ENCODE results near the gene PRDM8.

The PRDM8 gene

DNA sequence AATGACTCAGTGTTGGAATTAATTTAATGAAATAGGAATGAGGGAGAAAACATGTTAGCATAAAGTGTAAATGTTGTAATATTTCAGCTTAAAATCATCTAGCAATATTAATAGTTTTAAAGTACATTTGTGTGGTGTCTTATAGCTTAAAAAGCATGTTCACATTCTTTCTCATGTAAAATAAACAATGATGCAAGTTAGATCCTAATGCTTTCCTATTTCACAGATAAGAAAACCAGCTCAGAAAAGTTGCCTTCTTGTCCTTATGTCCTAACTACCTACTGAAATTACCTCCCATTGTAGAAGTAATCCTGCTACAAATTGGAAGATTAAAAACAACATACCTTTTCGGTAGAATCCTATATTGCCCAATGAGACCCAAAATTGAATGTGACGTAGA, 40.9 kb upstream of the PRDM8 start:
- Histone ChIP-seq H3K4me1 (ENCODE audit: low read length) (no peaks in the 10 kb centered on the region), H3K4me3 (ENCODE audit: low read length) (no peak overlapping the region), H3K9ac (ENCODE audit: low read length) (no peak overlapping the region), H3K79me2 (ENCODE audit: low read length) (no peaks in the 10 kb centered on the region), H2AFZ (ENCODE audit: low read length) (no peak overlapping the region), H3F3A (ENCODE audit: insufficient read depth, low read length) (no peaks in the 10 kb centered on the region), H3K4me2 (ENCODE audit: low read depth, low read length) (no peak overlapping the region), H3K9me3 (replicated peaks; ENCODE audit: insufficient read depth, low read length) (no peaks in the 10 kb centered on the region), H3K36me3 (replicated peaks; ENCODE audit: insufficient read depth, low read length) (no peaks in the 10 kb centered on the region), H3K27ac (ENCODE audit: low read length) (no peak overlapping the region), H4K20me1 (ENCODE audit: insufficient read depth, low read length) (no peaks in the 10 kb centered on the region), H3K27me3 (replicated peaks; ENCODE audit: insufficient read depth, low read length) (no peaks in the 10 kb centered on the region), H3K9me2 (replicated peaks; ENCODE audit: insufficient read depth, low read length) (no peaks in the 10 kb centered on the region)
- DNase-seq = no peak
- TF ChIP-seq EZH2 (optimal IDR thresholded peaks at IDR 0.05; ENCODE audit: low read depth, low read length) = no peak
- TF ChIP-seq EZH2phosphoT487 (IDR thresholded peaks at IDR 0.05; ENCODE audit: low read length) = no peak
- TF ChIP-seq, protein P1, sequence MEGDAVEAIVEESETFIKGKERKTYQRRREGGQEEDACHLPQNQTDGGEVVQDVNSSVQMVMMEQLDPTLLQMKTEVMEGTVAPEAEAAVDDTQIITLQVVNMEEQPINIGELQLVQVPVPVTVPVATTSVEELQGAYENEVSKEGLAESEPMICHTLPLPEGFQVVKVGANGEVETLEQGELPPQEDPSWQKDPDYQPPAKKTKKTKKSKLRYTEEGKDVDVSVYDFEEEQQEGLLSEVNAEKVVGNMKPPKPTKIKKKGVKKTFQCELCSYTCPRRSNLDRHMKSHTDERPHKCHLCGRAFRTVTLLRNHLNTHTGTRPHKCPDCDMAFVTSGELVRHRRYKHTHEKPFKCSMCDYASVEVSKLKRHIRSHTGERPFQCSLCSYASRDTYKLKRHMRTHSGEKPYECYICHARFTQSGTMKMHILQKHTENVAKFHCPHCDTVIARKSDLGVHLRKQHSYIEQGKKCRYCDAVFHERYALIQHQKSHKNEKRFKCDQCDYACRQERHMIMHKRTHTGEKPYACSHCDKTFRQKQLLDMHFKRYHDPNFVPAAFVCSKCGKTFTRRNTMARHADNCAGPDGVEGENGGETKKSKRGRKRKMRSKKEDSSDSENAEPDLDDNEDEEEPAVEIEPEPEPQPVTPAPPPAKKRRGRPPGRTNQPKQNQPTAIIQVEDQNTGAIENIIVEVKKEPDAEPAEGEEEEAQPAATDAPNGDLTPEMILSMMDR (IDR thresholded peaks at IDR 0.05; ENCODE audit: low read length) = no peak

DNA sequence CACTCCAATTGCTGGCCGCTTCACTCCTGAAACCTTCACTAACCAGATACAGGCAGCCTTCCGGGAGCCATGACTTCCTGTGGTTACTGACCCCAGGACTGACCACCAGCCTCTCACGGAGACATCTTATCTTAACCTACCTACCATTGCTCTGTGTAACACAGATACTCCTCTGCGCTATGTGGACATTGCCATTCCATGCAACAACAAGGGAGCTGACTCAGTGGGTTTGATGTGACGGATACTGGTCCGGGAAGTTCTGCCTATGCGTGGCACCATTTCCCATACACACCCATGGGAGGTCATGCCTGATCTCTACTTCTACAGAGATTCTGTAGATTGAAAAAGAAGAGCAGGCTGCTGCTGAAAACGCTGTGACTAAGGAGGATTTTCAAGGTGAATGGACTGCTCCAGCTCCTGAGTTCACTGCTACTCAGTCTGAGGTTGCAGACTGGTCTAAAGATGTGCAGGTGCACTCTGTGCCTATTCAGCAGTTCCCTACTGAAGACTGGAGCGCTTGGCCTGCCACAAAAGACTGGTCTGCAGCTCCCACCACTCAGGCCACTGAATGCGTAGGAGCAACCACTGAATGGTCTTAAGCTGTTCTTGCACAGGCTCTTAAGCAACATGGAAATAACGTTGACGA, 35.8 kb upstream of the PRDM8 start:
- Histone ChIP-seq H3F3A (ENCODE audit: insufficient read depth, low read length) (no peaks in the 10 kb centered on the region), H3K9ac (ENCODE audit: low read length) (no peak overlapping the region)
- DNase-seq = no peak

DNA sequence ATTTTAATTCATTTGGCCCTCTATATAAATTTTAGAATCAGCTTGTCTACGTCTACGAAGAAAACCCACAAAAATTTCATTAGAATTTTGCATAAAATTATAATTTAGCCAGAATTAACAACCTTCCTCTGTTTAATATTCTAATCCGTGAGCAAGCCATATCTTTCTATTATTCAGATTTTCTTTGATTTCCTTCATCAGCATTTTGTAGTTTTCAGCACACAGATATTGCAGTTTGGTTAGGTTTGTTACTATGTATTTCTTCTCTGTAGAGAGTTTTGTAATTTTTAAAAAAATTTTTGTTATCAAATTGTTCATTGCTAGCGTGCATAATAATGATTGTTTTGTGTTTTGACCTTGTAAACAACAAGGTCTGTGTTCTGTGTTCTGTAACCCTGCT, 34.9 kb upstream of the PRDM8 start:
- Histone ChIP-seq H3K9me2 (replicated peaks; ENCODE audit: insufficient read depth, low read length) (no peaks in the 10 kb centered on the region), H3K4me2 (ENCODE audit: low read depth, low read length) (no peak overlapping the region), H3K36me3 (replicated peaks; ENCODE audit: insufficient read depth, low read length) (no peaks in the 10 kb centered on the region), H3K4me3 (ENCODE audit: low read length) (no peak overlapping the region), H3K9ac (ENCODE audit: low read length) (no peak overlapping the region), H3K79me2 (ENCODE audit: low read length) (no peaks in the 10 kb centered on the region), H4K20me1 (ENCODE audit: insufficient read depth, low read length) (no peaks in the 10 kb centered on the region), H3K4me1 (ENCODE audit: low read length) (no peaks in the 10 kb centered on the region), H3K27me3 (replicated peaks; ENCODE audit: insufficient read depth, low read length) (no peaks in the 10 kb centered on the region), H3K9me3 (replicated peaks; ENCODE audit: insufficient read depth, low read length) (no peaks in the 10 kb centered on the region), H3K27ac (ENCODE audit: low read length) (no peak overlapping the region), H2AFZ (ENCODE audit: low read length) (no peak overlapping the region), H3F3A (ENCODE audit: insufficient read depth, low read length) (no peaks in the 10 kb centered on the region)
- TF ChIP-seq EZH2phosphoT487 (IDR thresholded peaks at IDR 0.05; ENCODE audit: low read length) (no peak), EZH2 (optimal IDR thresholded peaks at IDR 0.05; ENCODE audit: low read depth, low read length) (no peak)
- TF ChIP-seq, protein P1 (IDR thresholded peaks at IDR 0.05; ENCODE audit: low read length) = no peak
- no peak for DNase-seq

More for the DNA sequence above, 35.8 kb upstream of the PRDM8 start:
- no peaks in the 10 kb centered on the region for H3K79me2 ChIP-seq (ENCODE audit: low read length)
- no peaks in the 10 kb centered on the region for H3K4me1 ChIP-seq (ENCODE audit: low read length)
- H4K20me1 ChIP-seq (ENCODE audit: insufficient read depth, low read length) = no peaks in the 10 kb centered on the region
- no peak overlapping the region for H2AFZ ChIP-seq (ENCODE audit: low read length)
- no peak overlapping the region for H3K4me3 ChIP-seq (ENCODE audit: low read length)
- H3K4me2 ChIP-seq (ENCODE audit: low read depth, low read length) = no peak overlapping the region
- TF ChIP-seq EZH2phosphoT487 (IDR thresholded peaks at IDR 0.05; ENCODE audit: low read length) (no peak), EZH2 (optimal IDR thresholded peaks at IDR 0.05; ENCODE audit: low read depth, low read length) (no peak)
- TF ChIP-seq, protein P1 (IDR thresholded peaks at IDR 0.05; ENCODE audit: low read length) = no peak
- H3K9me2 ChIP-seq (replicated peaks; ENCODE audit: insufficient read depth, low read length) = no peaks in the 10 kb centered on the region
- no peaks in the 10 kb centered on the region for H3K9me3 ChIP-seq (replicated peaks; ENCODE audit: insufficient read depth, low read length)
- H3K36me3 ChIP-seq (replicated peaks; ENCODE audit: insufficient read depth, low read length) = no peaks in the 10 kb centered on the region
- no peak overlapping the region for H3K27ac ChIP-seq (ENCODE audit: low read length)
- H3K27me3 ChIP-seq (replicated peaks; ENCODE audit: insufficient read depth, low read length) = no peaks in the 10 kb centered on the region
